Body of pancreas (tissue), 4 donors: ENCODE data around the gene PPP1R12A. TPM values are rescaled to one million over a fixed set of nuclear protein-coding genes. Genes with fewer than 3 reads are reported as not detected.

Experiments
- ATAC-seq: fragments of 150-250 bp; one replicate; pipeline ENCODE4 v1.9.1; 2016
- DNase-seq, 4 donors: peaks; one replicate each; pipeline ENCODE4 v3.0.0-alpha.2; 2019
- H3K27ac ChIP-seq, 4 donors: fragments of 200-600 bp; sonication (generic); 1 replicate in 3 of 4; 2 replicates in 1 of 4; pipeline versions ENCODE4 v1.5.1 to v1.6.1; 2016 to 2019; ENCODE audit warnings: mild to moderate bottlenecking in 1 of 4, mixed read lengths in 1 of 4, moderate library complexity in 1 of 4
- H3K27me3 ChIP-seq, 2 donors: fragments of 200-600 bp; sonication (generic); one replicate each; pipeline ENCODE4 v1.6.0; 2016; ENCODE audit warnings: mild to moderate bottlenecking in 1 of 2
- H3K36me3 ChIP-seq, 2 donors: fragments of 200-600 bp; sonication (generic); replicated peaks in 1 of 2; 2 replicates each; pipeline ENCODE4 v1.5.1; 2016; ENCODE audit warnings: low read depth in 2 of 2; ENCODE audit not compliant: insufficient read depth in 1 of 2
- H3K4me1 ChIP-seq: fragments of 200-600 bp; sonication (generic); one replicate; pipeline ENCODE4 v1.6.0; 2016
- H3K4me3 ChIP-seq, 2 donors: fragments of 200-600 bp; sonication (generic); 1 replicate in 1 of 2; 2 replicates in 1 of 2; pipeline ENCODE4 v1.5.1; 2016 to 2019
- H3K9me3 ChIP-seq, 3 donors: fragments of 200-600 bp; sonication (generic); 1 replicate in 2 of 3; 2 replicates in 1 of 3; pipeline ENCODE4 v1.5.1; 2016
- POLR2A ChIP-seq, 3 donors: fragments of 450-650 bp; IDR thresholded peaks; one replicate each; pipeline ENCODE4 v1.6.1; 2016; ENCODE audit warnings: antibody characterized with exemption in 3 of 3, mild to moderate bottlenecking in 2 of 3
- WGBS, 2 donors: methylation state at CpG; one replicate each; pipeline ENCODE4 v1.1.5; 2017; 5-methylcytosine and 5-hydroxymethylcytosine counted together
- intact Hi-C: fragments of 100-400 bp; cut with DNase I; formaldehyde crosslinking; loops from one replicate; pipeline ENCODE4 v1.15.1; 2023
- total RNA-seq, 2 donors: library from RNA; depleted of rRNA; stranded (reverse); fragments of >200 nt; gene quantifications; one replicate each; pipeline ENCODE4 v1.1.0, GENCODE V29; 2016
- TF ChIP-seq, protein P1 (sequence below), 7 experiments: fragments of 450-650 bp in 4 of 7; fragments of 200-600 bp in 3 of 7; sonication (generic) in 3 of 7; IDR thresholded peaks; one replicate each; pipeline ENCODE4 v1.5.1; 2016 to 2019; ENCODE audit warnings: antibody characterized with exemption in 7 of 7

The PPP1R12A gene
- total RNA-seq, 2 donors from 2014 or later = 45.4 to 65.6 TPM

DNA sequence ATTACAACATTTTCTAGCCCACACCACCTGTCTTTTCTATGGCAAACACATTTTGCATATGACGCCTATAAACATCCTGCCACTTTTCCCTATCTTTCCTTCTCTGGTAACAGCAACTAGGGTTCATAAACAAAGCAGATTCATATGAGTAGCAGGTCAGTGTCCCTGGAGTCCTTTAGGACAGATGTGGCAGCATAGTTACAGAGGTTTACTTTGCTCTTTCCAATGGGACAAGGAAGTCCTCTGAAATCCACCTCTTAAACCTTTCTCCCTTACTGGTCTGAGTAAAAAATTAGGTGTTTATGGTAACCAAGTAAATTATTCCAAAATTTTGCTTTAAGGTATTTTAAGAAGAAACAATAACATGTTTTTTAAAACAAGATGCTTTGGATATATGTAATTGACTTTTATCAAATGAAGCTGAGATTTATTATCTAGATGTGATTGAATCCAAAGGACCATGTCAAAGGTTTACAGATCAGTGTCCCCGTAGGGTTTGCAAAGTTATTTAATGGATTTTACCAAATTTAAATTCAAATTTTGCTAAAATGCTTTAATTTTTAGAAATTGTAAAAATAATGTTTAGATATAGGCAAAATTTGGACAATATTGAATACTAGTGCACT, 164.9 kb downstream of the PPP1R12A start:
- Histone ChIP-seq H3K4me1 (no peaks in the 10 kb centered on the region), H3K27ac (no peak overlapping the region), H3K27me3 (no peaks in the 10 kb centered on the region), H3K4me3 (no peak overlapping the region), H3K9me3 (no peaks in the 10 kb centered on the region), H3K36me3 (no peaks in the 10 kb centered on the region)
- 90 to 94% methylated on average over 2 of the region's 2 CpGs for WGBS, 2 donors
- ATAC-seq (no peak), DNase-seq (no peak)
- intact Hi-C loops = no loop called here
- TF ChIP-seq, protein P1, sequence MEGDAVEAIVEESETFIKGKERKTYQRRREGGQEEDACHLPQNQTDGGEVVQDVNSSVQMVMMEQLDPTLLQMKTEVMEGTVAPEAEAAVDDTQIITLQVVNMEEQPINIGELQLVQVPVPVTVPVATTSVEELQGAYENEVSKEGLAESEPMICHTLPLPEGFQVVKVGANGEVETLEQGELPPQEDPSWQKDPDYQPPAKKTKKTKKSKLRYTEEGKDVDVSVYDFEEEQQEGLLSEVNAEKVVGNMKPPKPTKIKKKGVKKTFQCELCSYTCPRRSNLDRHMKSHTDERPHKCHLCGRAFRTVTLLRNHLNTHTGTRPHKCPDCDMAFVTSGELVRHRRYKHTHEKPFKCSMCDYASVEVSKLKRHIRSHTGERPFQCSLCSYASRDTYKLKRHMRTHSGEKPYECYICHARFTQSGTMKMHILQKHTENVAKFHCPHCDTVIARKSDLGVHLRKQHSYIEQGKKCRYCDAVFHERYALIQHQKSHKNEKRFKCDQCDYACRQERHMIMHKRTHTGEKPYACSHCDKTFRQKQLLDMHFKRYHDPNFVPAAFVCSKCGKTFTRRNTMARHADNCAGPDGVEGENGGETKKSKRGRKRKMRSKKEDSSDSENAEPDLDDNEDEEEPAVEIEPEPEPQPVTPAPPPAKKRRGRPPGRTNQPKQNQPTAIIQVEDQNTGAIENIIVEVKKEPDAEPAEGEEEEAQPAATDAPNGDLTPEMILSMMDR (IDR thresholded peaks at IDR 0.05) = no peak
- TF ChIP-seq POLR2A (IDR thresholded peaks at IDR 0.05) = no peak

DNA sequence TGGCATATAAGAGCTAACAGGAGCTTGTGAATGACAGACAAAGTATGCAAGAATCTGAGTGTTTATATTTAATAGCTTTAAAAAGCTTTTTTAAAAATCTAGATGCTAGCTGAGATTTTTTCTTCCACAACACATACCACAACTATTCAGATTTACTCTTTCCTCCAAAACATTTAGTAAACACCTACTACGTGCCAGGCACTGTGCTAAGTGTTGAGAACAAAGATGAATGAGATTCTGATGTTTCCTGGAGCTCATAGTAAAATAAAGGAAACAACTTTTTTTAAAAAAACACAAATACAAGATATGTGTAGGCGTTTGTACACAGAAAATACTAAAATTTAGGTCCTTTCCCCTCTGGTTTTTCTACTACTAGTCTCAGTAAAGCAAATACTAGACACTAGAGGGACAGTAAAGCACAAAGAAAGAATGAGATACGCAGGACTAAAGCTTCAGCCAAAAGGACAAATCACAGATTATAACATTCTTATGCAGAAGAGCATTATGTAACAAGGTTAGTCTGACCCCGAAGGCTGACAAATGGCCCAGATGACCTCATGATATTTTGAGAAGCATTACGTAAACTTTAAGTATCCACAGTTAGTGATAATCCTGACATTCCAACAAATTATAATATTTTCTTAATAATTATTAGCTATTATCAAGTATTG, 165.6 kb downstream of the PPP1R12A start:
- intact Hi-C loops = no loop called here
- ATAC-seq = no peak
- H3K27ac ChIP-seq = no peak overlapping the region
- H3K27me3 ChIP-seq = no peaks in the 10 kb centered on the region
- H3K36me3 ChIP-seq = no peaks in the 10 kb centered on the region
- TF ChIP-seq POLR2A (IDR thresholded peaks at IDR 0.05) = no peak
- TF ChIP-seq, protein P1 (IDR thresholded peaks at IDR 0.05) = no peak
- no peak for DNase-seq
- H3K9me3 ChIP-seq = no peaks in the 10 kb centered on the region
- 78 to 80% methylated on average over 5 of the region's 5 CpGs for WGBS, 2 donors
- H3K4me1 ChIP-seq = no peaks in the 10 kb centered on the region
- no peak overlapping the region for H3K4me3 ChIP-seq

DNA sequence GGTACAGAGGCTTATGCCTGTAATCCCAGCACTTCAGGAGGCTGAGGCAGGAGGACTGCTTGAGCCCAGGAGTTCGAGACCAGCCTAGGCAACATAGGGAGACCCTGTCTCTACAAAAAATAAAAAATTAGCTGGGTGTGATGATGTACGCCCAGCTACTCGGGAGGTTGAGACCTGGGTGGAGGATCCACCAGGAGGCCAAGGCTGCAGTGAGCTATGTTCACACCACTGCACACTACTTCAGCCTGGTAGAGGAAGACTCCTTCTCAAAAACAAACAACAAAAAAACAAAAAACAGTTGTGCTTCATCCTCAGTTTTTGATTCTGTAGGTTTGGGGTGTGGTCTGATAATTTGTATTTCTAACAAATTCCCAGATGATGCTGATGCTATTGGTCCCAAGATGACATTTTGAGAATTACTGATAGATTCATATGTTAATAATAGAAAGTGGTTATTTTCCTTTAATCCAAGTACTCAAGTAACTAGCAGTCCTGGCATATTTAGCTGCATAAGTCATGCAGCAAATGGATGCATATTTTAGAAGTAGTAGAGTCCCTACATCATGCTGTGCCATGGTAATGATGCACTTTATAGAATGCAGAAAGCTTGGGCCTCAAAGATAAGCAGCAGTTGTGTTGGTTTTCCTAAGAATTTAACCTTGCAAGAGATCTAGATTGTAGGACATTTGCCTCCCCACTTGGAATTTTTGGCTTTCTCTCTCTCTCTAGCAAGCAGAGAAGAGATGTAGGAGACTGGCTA, 168.0 kb downstream of the PPP1R12A start:
- intact Hi-C loops = no loop called here
- no peak overlapping the region for H3K27ac ChIP-seq
- WGBS, 2 donors = 79% methylated on average over 3 of the region's 3 CpGs
- no peak overlapping the region for H3K4me3 ChIP-seq
- TF ChIP-seq, protein P1 (IDR thresholded peaks at IDR 0.05) = no peak
- TF ChIP-seq POLR2A (IDR thresholded peaks at IDR 0.05) = no peak
- no peak for ATAC-seq
- H3K36me3 ChIP-seq = no peaks in the 10 kb centered on the region
- H3K9me3 ChIP-seq = no peaks in the 10 kb centered on the region
- no peaks in the 10 kb centered on the region for H3K4me1 ChIP-seq
- H3K27me3 ChIP-seq = no peaks in the 10 kb centered on the region
- DNase-seq = no peak

DNA sequence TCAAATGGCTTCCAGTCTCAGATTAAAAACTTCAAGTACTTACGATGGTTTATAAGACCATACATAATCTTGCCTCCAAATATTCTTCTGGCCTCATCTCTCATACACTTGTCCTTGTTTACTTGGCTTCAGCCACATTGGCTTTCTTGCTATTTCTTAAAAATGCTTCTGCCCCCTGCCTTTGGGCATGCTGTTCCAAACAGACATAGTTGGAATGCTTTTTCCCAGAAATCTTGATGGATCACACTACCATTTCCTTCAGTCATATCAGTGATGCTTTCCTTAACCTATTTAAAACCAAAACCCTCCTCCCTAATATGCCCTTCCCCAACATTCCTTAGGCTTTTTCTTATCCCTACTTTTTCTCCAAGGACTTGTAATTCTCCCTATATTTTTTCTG, 169.7 kb downstream of the PPP1R12A start:
- 84 to 87% methylated on average over 1 of the region's 1 CpG for WGBS, 2 donors
- Histone ChIP-seq H3K4me1 (no peaks in the 10 kb centered on the region), H3K4me3 (no peak overlapping the region), H3K27ac (no peak overlapping the region), H3K27me3 (no peaks in the 10 kb centered on the region), H3K9me3 (no peaks in the 10 kb centered on the region), H3K36me3 (no peaks in the 10 kb centered on the region)
- DNase-seq (no peak), ATAC-seq (no peak)
- TF ChIP-seq, protein P1 (IDR thresholded peaks at IDR 0.05) = no peak
- TF ChIP-seq POLR2A (IDR thresholded peaks at IDR 0.05) = no peak
- intact Hi-C loops = no loop called here
